NCI-H460 (cell line): ENCODE data around the gene MEMO1. TPM values are rescaled to one million over a fixed set of nuclear protein-coding genes. Genes with fewer than 3 reads are reported as not detected.
"Not testable (repeated sequence)": the region's sequence is repeated elsewhere in the genome, so short reads cannot be mapped to it uniquely, and the experiment has no call there.

ENCODE experiments used
- DNase-seq: peaks from one replicate; pipeline ENCODE4 v3.0.0-alpha.2; 2016; ENCODE audit warnings: low read depth; ENCODE audit errors: extremely low read depth
- polyA plus RNA-seq: library from polyadenylated mRNA; depleted of rRNA; stranded (reverse); fragments of >200 nt; gene quantifications from 2 replicates; pipeline ENCODE4 v1.2.3, GENCODE V29; 2014; cell fraction: nucleus; rRNA removed
- total RNA-seq: library from RNA; depleted of rRNA; stranded (reverse); fragments of >200 nt; shearing (Covaris generic); gene quantifications from 2 replicates; pipeline ENCODE4 v1.2.3, GENCODE V29; 2014; rRNA removed

MEMO1 gene
- total RNA-seq: 56.5 and 59.2 TPM in 2 replicates
- 40.8 and 55.5 TPM in 2 replicates for polyA plus RNA-seq

- peak; percentile 92 for DNase-seq
These were observed at the start of gene MEMO1 for GRCh38 chr2:32010670-32011484. MEMO1 (minus strand) TSS chr2:32011008; CDS start chr2:32010247, 761 bp downstream.

- no peak for DNase-seq
These were observed 49.5 kb upstream of the MEMO1 start for GRCh38 chr2:32060266-32060665.

- DNase-seq: no peak
These were observed 47.3 kb upstream of the MEMO1 start for GRCh38 chr2:32058130-32058529.

- not testable (repeated sequence) for DNase-seq
These were observed 43.8 kb upstream of the MEMO1 start for GRCh38 chr2:32054583-32054982.

GRCh38 chr2:32051836-32052439 is 41.1 kb upstream of the MEMO1 start:
- DNase-seq: no peak

- no peak for DNase-seq
These were observed 32.8 kb upstream of the MEMO1 start for GRCh38 chr2:32043561-32043960.

- DNase-seq: peak; percentile 89
These were observed 28.8 kb upstream of the MEMO1 start, which contains the start of gene DPY30 for GRCh38 chr2:32039447-32040219. DPY30 (minus strand) TSS chr2:32039805; CDS start chr2:32039456, 349 bp downstream.

- not testable (repeated sequence) for DNase-seq
These were observed 23.5 kb upstream of the MEMO1 start for GRCh38 chr2:32034198-32034887.

GRCh38 chr2:32018789-32019482 is 8.1 kb upstream of the MEMO1 start:
- not testable (repeated sequence) for DNase-seq

- DNase-seq: no peak
These were observed 2.1 kb upstream of the MEMO1 start for GRCh38 chr2:32012872-32013271.

- no peak for DNase-seq
These were observed 715 bp upstream of the MEMO1 start for GRCh38 chr2:32011485-32011960.

- peak; percentile 42 for DNase-seq
These were observed 533 bp downstream of the MEMO1 start for GRCh38 chr2:32010280-32010669.

GRCh38 chr2:32009516-32010256 is 1.1 kb downstream of the MEMO1 start:
- no peak for DNase-seq

GRCh38 chr2:32008805-32009515 is 1.8 kb downstream of the MEMO1 start:
- DNase-seq: no peak

GRCh38 chr2:32007121-32007391 is 3.8 kb downstream of the MEMO1 start:
- no peak for DNase-seq

GRCh38 chr2:32005371-32005976 is 5.3 kb downstream of the MEMO1 start:
- DNase-seq: no peak

GRCh38 chr2:32003791-32004190 is 7.0 kb downstream of the MEMO1 start:
- no peak for DNase-seq

- no peak for DNase-seq
These were observed 8.4 kb downstream of the MEMO1 start for GRCh38 chr2:32002406-32002805.
